Activated B cell treated with CpG ODN at 0.5 μM for 24 hours (primary cell): ENCODE data around the gene GRIK1. TPM values are rescaled to one million over a fixed set of nuclear protein-coding genes. Genes with fewer than 3 reads are reported as not detected.

Experiments used
- ATAC-seq: fragments of 200-7000 bp; cut with Tn5 transposase; one replicate; pipeline ENCODE4 v1.10.0; 2021; ENCODE audit warnings: low read depth, mild to moderate bottlenecking, moderate library complexity
- CTCF ChIA-PET: fragments of 350-600 bp; sonication (Branson Sonifier 250); formaldehyde crosslinking; loops from one replicate; lab custom pipeline; 2021; ENCODE audit warnings: antibody characterized with exemption; lab: Charles Lee
- POLR2A ChIA-PET: fragments of 350-600 bp; sonication (Branson Sonifier 250); formaldehyde crosslinking; loops from one replicate; lab custom pipeline; 2021; ENCODE audit warnings: antibody characterized with exemption; lab: Charles Lee
- DNase-seq: peaks from one replicate; pipeline ENCODE4 v3.0.0; 2022
- H3K27ac Mint-ChIP-seq: one replicate; pipeline ENCODE4 v1.8.0; 2020; ENCODE audit warnings: mixed read lengths
- H3K27me3 Mint-ChIP-seq: one replicate; pipeline ENCODE4 v1.8.0; 2021; ENCODE audit warnings: mixed read lengths
- H3K36me3 Mint-ChIP-seq: one replicate; pipeline ENCODE4 v1.8.0; 2021; ENCODE audit warnings: low read depth, mixed read lengths
- H3K4me1 Mint-ChIP-seq: one replicate; pipeline ENCODE4 v1.8.0; 2021; ENCODE audit warnings: mixed read lengths
- H3K4me3 Mint-ChIP-seq: one replicate; pipeline ENCODE4 v1.8.0; 2020; ENCODE audit warnings: mild to moderate bottlenecking, mixed read lengths
- H3K9me3 Mint-ChIP-seq: one replicate; pipeline ENCODE4 v1.8.0; 2020; ENCODE audit warnings: mixed read lengths
- CTCF ChIP-seq: fragments of 200-600 bp; IDR thresholded peaks from one replicate; pipeline ENCODE4 v1.8.0; 2022; ENCODE audit warnings: antibody characterized with exemption, mild to moderate bottlenecking
- intact Hi-C: fragments of 100-400 bp; cut with micrococcal nuclease; formaldehyde crosslinking; loops from one replicate; pipeline ENCODE4 v1.15.1; 2024
- total RNA-seq: library from RNA; stranded (reverse); gene quantifications from 2 replicates; pipeline ENCODE4 v1.2.3, GENCODE V29; 2022

GRIK1 gene
- total RNA-seq, 1 donor from 2014 or later, result not detected

- H3K36me3 Mint-ChIP-seq, result peaks cover 12% of the 10 kb centered on the region
- intact Hi-C loops, result no loop called here
- H3K4me3 Mint-ChIP-seq, result no peak overlapping the region
- H3K27me3 Mint-ChIP-seq, result no peaks in the 10 kb centered on the region
- H3K4me1 Mint-ChIP-seq, result no peaks in the 10 kb centered on the region
- TF ChIP-seq CTCF, result no peak
- H3K9me3 Mint-ChIP-seq, result peaks cover 2% of the 10 kb centered on the region
- POLR2A ChIA-PET, result no interaction called here
- no peak overlapping the region for H3K27ac Mint-ChIP-seq
- ATAC-seq (no peak), DNase-seq (no peak)
- CTCF ChIA-PET, result no interaction called here
Observed at GRCh38 chr21:29496337-29496736, 443.5 kb downstream of the GRIK1 start.

- Mint-ChIP-seq H3K4me1 (no peaks in the 10 kb centered on the region), H3K27me3 (no peaks in the 10 kb centered on the region), H3K9me3 (peaks cover under 1% of the 10 kb centered on the region), H3K27ac (no peak overlapping the region), H3K36me3 (peaks cover 3% of the 10 kb centered on the region), H3K4me3 (no peak overlapping the region)
- POLR2A ChIA-PET, result no interaction called here
- intact Hi-C loops, result no loop called here
- TF ChIP-seq CTCF, result no peak
- no peak for DNase-seq
- CTCF ChIA-PET, result no interaction called here
- no peak for ATAC-seq
Observed at GRCh38 chr21:29490016-29490415, 449.8 kb downstream of the GRIK1 start.

- no peak overlapping the region for H3K4me3 Mint-ChIP-seq
- H3K9me3 Mint-ChIP-seq, result peaks cover 4% of the 10 kb centered on the region
- ChIA-PET POLR2A (no interaction called here), CTCF (no interaction called here)
- ATAC-seq (no peak), DNase-seq (no peak)
- no peak overlapping the region for H3K27ac Mint-ChIP-seq
- H3K36me3 Mint-ChIP-seq, result peaks cover 3% of the 10 kb centered on the region
- H3K27me3 Mint-ChIP-seq, result no peaks in the 10 kb centered on the region
- intact Hi-C loops, result no loop called here
- no peaks in the 10 kb centered on the region for H3K4me1 Mint-ChIP-seq
- no peak for TF ChIP-seq CTCF
Observed at GRCh38 chr21:29487154-29487553, 452.6 kb downstream of the GRIK1 start.

Other genes starting within 250 kb of the GRIK1 start
- not detected in 2 replicates for gene CLDN17, start 226.8 kb upstream of the GRIK1 start, total RNA-seq